HepG2 (cell line): ENCODE results near the gene ARHGEF6.

ENCODE experiments used
- MXI1 ChIP-seq: IDR thresholded peaks from 3 replicates; pipeline ENCODE4 v1.6.1; 2012; ENCODE audit warnings: low read depth, low read length, inconsistent platforms, borderline replicate concordance
- ONECUT2 ChIP-seq: sonication (generic); formaldehyde crosslinking; IDR thresholded peaks from 2 replicates; pipeline ENCODE4 v1.4.0; 2020; ENCODE audit warnings: missing genetic modification reagents

- TF ChIP-seq ONECUT2, result no peak
- no peak for TF ChIP-seq MXI1
Observed at GRCh38 chrX:136765821-136766356, 14.8 kb downstream of the ARHGEF6 start.
